Psoas muscle (tissue), 8 donors: ENCODE data around the gene CACNA1D. TPM values are rescaled to one million over a fixed set of nuclear protein-coding genes. Genes with fewer than 3 reads are reported as not detected.

Experiments used
- ATAC-seq, 4 donors: fragments of 200-7000 bp; cut with Tn5 transposase; one replicate each; pipeline ENCODE4 v1.9.1; 2020; ENCODE audit warnings: moderate library complexity in 3 of 4, mild to moderate bottlenecking in 2 of 4
- DNase-seq, 2 donors: peaks; one replicate each; pipeline ENCODE4 v3.0.0-alpha.2; 2020
- H3K27ac ChIP-seq: fragments of 200-600 bp; one replicate; pipeline ENCODE4 v1.8.0; 2022
- H3K27me3 ChIP-seq, 3 donors: fragments of 200-600 bp in 1 of 3; one replicate each; pipeline versions ENCODE4 v1.6.1 to v1.8.0; 2013 to 2022; ENCODE audit warnings: low read length in 2 of 3, mild to moderate bottlenecking in 2 of 3, moderate library complexity in 1 of 3; ENCODE audit not compliant: insufficient read depth in 3 of 3
- H3K36me3 ChIP-seq, 2 donors: fragments of 200-600 bp in 1 of 2; one replicate each; pipeline versions ENCODE4 v1.6.1 to v1.8.0; 2013 to 2022; ENCODE audit warnings: low read depth in 1 of 2, mild to moderate bottlenecking in 1 of 2, moderate library complexity in 1 of 2; ENCODE audit not compliant: insufficient read depth in 1 of 2
- H3K4me1 ChIP-seq: fragments of 200-600 bp; one replicate; pipeline ENCODE4 v1.8.0; 2022
- H3K4me3 ChIP-seq: fragments of 200-600 bp; one replicate; pipeline ENCODE4 v1.8.0; 2022; ENCODE audit warnings: mild to moderate bottlenecking
- H3K9me3 ChIP-seq: fragments of 200-600 bp; one replicate; pipeline ENCODE4 v1.8.0; 2022
- CTCF ChIP-seq: fragments of 200-600 bp; IDR thresholded peaks from one replicate; pipeline ENCODE4 v1.8.0; 2022; ENCODE audit warnings: antibody characterized with exemption
- WGBS, 3 donors: extraction: QIAGEN DNeasy Blood & Tissue Kit; methylation state at CpG; one replicate each; pipeline versions ENCODE4 v1.1.6 to v1.1.7; 2013; 5-methylcytosine and 5-hydroxymethylcytosine counted together
- intact Hi-C, 2 donors: fragments of 100-400 bp; cut with DNase I; formaldehyde crosslinking; loops; one replicate each; pipeline versions ENCODE4 v1.11.0 to v1.14.2; 2022
- polyA plus RNA-seq, 3 donors: library from polyadenylated mRNA; stranded (reverse); fragments of 200-250 nt; gene quantifications; one replicate each; pipeline ENCODE4 v1.2.3, GENCODE V29; 2013
- total RNA-seq, 4 donors: library from RNA; stranded (reverse); fragmentation: NEBNext Ultra II Directional in 2 of 4; extraction: Animal tissue kit (Norgen Biotek cat#: 25700) in 2 of 4; gene quantifications; one replicate each; pipeline versions ENCODE4 v1.2.1 to v1.2.4, GENCODE V29; 2021 to 2023
- donor health status: healthy with polysubstance abuse.
- donor health status: DM: no; HTN: no; CAD: no; lungs with moderate emphysema.
- donor health status: Bipolar disorder and iron deficiency.
- donor health status: healthy.
- donor health status: DM: yes; HTN: yes; CAD: no.
- donor health status: DM: no; HTN: no; CAD: no.
- donor health status: DM: no; HTN: no; CAD: no.
- donor health status: DM: yes; HTN: yes; CAD: no.

The CACNA1D gene
- total and polyA plus RNA-seq, 7 donors: 0.05 to 0.82 (median 0.28) TPM; not detected in 2

- H3K4me3 ChIP-seq: no peak overlapping the region
- no peaks in the 10 kb centered on the region for H3K9me3 ChIP-seq
- intact Hi-C loops: no loop called here
- no peaks in the 10 kb centered on the region for H3K4me1 ChIP-seq
- TF ChIP-seq CTCF: no peak
- no peak for DNase-seq
- ATAC-seq: no peak
- H3K27me3 ChIP-seq: peaks cover 0 to 16% (median 3%) of the 10 kb centered on the region in 3 donors
- H3K36me3 ChIP-seq: no peaks in the 10 kb centered on the region
- 70 to 81% (median 73%) methylated on average over 1 of the region's 1 CpG for WGBS, 3 donors
- no peak overlapping the region for H3K27ac ChIP-seq
These were observed 12.2 kb upstream of the CACNA1D start for GRCh38 chr3:53482227-53482626.

GRCh38 chr3:53483821-53484220 is 10.6 kb upstream of the CACNA1D start:
- Histone ChIP-seq H3K9me3 (no peaks in the 10 kb centered on the region), H3K36me3 (no peaks in the 10 kb centered on the region), H3K4me1 (no peaks in the 10 kb centered on the region), H3K27ac (no peak overlapping the region), H3K27me3 (peaks cover 0 to 10% (median 3%) of the 10 kb centered on the region in 3 donors), H3K4me3 (no peak overlapping the region)
- 39 to 54% (median 51%) methylated on average over 2 of the region's 2 CpGs for WGBS, 3 donors
- DNase-seq: no peak
- ATAC-seq: no peak
- intact Hi-C loops: no loop called here
- no peak for TF ChIP-seq CTCF

GRCh38 chr3:53484984-53485383 is 9.4 kb upstream of the CACNA1D start:
- WGBS, 3 donors: 54 to 63% (median 60%) methylated on average over 1 of the region's 1 CpG
- intact Hi-C loops: no loop called here
- no peaks in the 10 kb centered on the region for H3K36me3 ChIP-seq
- H3K4me1 ChIP-seq: no peaks in the 10 kb centered on the region
- H3K27ac ChIP-seq: no peak overlapping the region
- ATAC-seq: no peak
- no peak for DNase-seq
- TF ChIP-seq CTCF: no peak
- no peak overlapping the region for H3K4me3 ChIP-seq
- H3K9me3 ChIP-seq: no peaks in the 10 kb centered on the region
- H3K27me3 ChIP-seq: peaks cover 0 to 3% (median 0%) of the 10 kb centered on the region in 3 donors

GRCh38 chr3:53485675-53486403 is 8.6 kb upstream of the CACNA1D start:
- no peaks in the 10 kb centered on the region for H3K9me3 ChIP-seq
- intact Hi-C loops: no loop called here
- no peak overlapping the region for H3K4me3 ChIP-seq
- TF ChIP-seq CTCF: no peak
- H3K36me3 ChIP-seq: no peaks in the 10 kb centered on the region
- DNase-seq (no peak), ATAC-seq (no peak)
- H3K27me3 ChIP-seq: peaks cover 0 to 4% (median 3%) of the 10 kb centered on the region in 3 donors
- no peaks in the 10 kb centered on the region for H3K4me1 ChIP-seq
- WGBS, 3 donors: 50 to 58% (median 51%) methylated on average over 3 of the region's 3 CpGs
- H3K27ac ChIP-seq: no peak overlapping the region
